Measurements from ENCODE around the gene RALGPS1.

The RALGPS1 gene

GRCh38 chr9:127087836-127088235 lies 173.3 kb downstream of the RALGPS1 start:
- no peak for TF ChIP-seq Cebpa-rat (IDR thresholded peaks at IDR 0.05)
- H3K4me3 ChIP-seq, result no peak overlapping the region
- H3K27ac ChIP-seq, result no peak overlapping the region
- peaks cover 0 to 13% (median 0%) of the 10 kb centered on the region in 11 experiments; a peak in 1 of 22 replicates for H3K27me3 ChIP-seq
- peaks cover 0 to 15% (median 6%) of the 10 kb centered on the region in 11 experiments; a peak in 7 of 22 replicates for H4K20me1 ChIP-seq
- no peak overlapping the region for H3K9ac ChIP-seq
- no peaks in the 10 kb centered on the region for H3K9me3 ChIP-seq (replicated peaks in 1 of 11)
- no peak overlapping the region for H3K4me2 ChIP-seq
- H3K36me3 ChIP-seq, result peaks cover 0 to 40% (median 9%) of the 10 kb centered on the region in 11 experiments; a peak in 11 of 22 replicates
- H3K4me1 ChIP-seq, result peaks cover 0 to 8% (median 4%) of the 10 kb centered on the region in 10 experiments; a peak in 4 of 20 replicates

GRCh38 chr9:127088724-127089615 lies 174.4 kb downstream of the RALGPS1 start:
- H3K9ac ChIP-seq, result no peak overlapping the region
- peaks cover 0 to 20% (median 6%) of the 10 kb centered on the region in 11 experiments; a peak in 7 of 22 replicates for H4K20me1 ChIP-seq
- H3K4me2 ChIP-seq, result no peak overlapping the region
- peaks cover 0 to 8% (median 4%) of the 10 kb centered on the region in 10 experiments; a peak in 4 of 20 replicates for H3K4me1 ChIP-seq
- no peak overlapping the region for H3K27ac ChIP-seq
- H3K4me3 ChIP-seq, result no peak overlapping the region
- peaks cover 0 to 13% (median 0%) of the 10 kb centered on the region in 11 experiments; a peak in 1 of 22 replicates for H3K27me3 ChIP-seq
- TF ChIP-seq Cebpa-rat (IDR thresholded peaks at IDR 0.05), result no peak
- peaks cover 0 to 49% (median 9%) of the 10 kb centered on the region in 11 experiments; a peak in 12 of 22 replicates for H3K36me3 ChIP-seq
- H3K9me3 ChIP-seq (replicated peaks in 1 of 11), result no peaks in the 10 kb centered on the region

- peaks cover 0 to 13% (median 0%) of the 10 kb centered on the region in 11 experiments; a peak in 1 of 22 replicates for H3K27me3 ChIP-seq
- no peak overlapping the region for H3K4me3 ChIP-seq
- TF ChIP-seq Cebpa-rat (IDR thresholded peaks at IDR 0.05), result no peak
- H3K27ac ChIP-seq, result no peak overlapping the region
- no peak overlapping the region for H3K4me2 ChIP-seq
- peaks cover 0 to 8% (median 4%) of the 10 kb centered on the region in 10 experiments; a peak in 4 of 20 replicates for H3K4me1 ChIP-seq
- no peak overlapping the region for H3K9ac ChIP-seq
- H3K9me3 ChIP-seq (replicated peaks in 1 of 11), result no peaks in the 10 kb centered on the region
- peaks cover 0 to 20% (median 6%) of the 10 kb centered on the region in 11 experiments; a peak in 6 of 22 replicates for H4K20me1 ChIP-seq
- peaks cover 0 to 49% (median 9%) of the 10 kb centered on the region in 11 experiments; a peak in 12 of 22 replicates for H3K36me3 ChIP-seq
Observed at GRCh38 chr9:127089631-127090081, 175.1 kb downstream of the RALGPS1 start.

- no peak for TF ChIP-seq Cebpa-rat (IDR thresholded peaks at IDR 0.05)
- Histone ChIP-seq H3K4me3 (no peak overlapping the region), H3K9me3 (replicated peaks in 1 of 11) (no peaks in the 10 kb centered on the region), H3K4me1 (peaks cover 0 to 8% (median 4%) of the 10 kb centered on the region in 10 experiments; a peak in 6 of 20 replicates), H4K20me1 (peaks cover 0 to 20% (median 6%) of the 10 kb centered on the region in 11 experiments; a peak in 5 of 22 replicates), H3K4me2 (no peak overlapping the region), H3K36me3 (peaks cover 0 to 49% (median 9%) of the 10 kb centered on the region in 11 experiments; a peak in 12 of 22 replicates), H3K27ac (no peak overlapping the region), H3K9ac (no peak overlapping the region), H3K27me3 (peaks cover 0 to 13% (median 0%) of the 10 kb centered on the region in 11 experiments; a peak in 1 of 22 replicates)
Observed at GRCh38 chr9:127090341-127090985, 175.9 kb downstream of the RALGPS1 start.

GRCh38 chr9:127091526-127091925 lies 176.9 kb downstream of the RALGPS1 start:
- no peak for TF ChIP-seq Cebpa-rat (IDR thresholded peaks at IDR 0.05)
- Histone ChIP-seq H3K4me3 (no peak overlapping the region), H3K27ac (no peak overlapping the region), H3K9me3 (replicated peaks in 1 of 11) (no peaks in the 10 kb centered on the region), H3K9ac (no peak overlapping the region), H3K27me3 (peaks cover 0 to 9% (median 0%) of the 10 kb centered on the region in 11 experiments; a peak in 1 of 22 replicates), H3K4me1 (peaks cover 0 to 18% (median 13%) of the 10 kb centered on the region in 10 experiments; a peak in 16 of 20 replicates), H3K4me2 (no peak overlapping the region), H4K20me1 (peaks cover 0 to 22% (median 6%) of the 10 kb centered on the region in 11 experiments; a peak in 7 of 22 replicates), H3K36me3 (peaks cover 0 to 49% (median 9%) of the 10 kb centered on the region in 11 experiments; a peak in 12 of 22 replicates)

GRCh38 chr9:127092041-127092608 lies 177.5 kb downstream of the RALGPS1 start:
- Histone ChIP-seq H3K4me1 (peaks cover 0 to 19% (median 13%) of the 10 kb centered on the region in 10 experiments; a peak in 16 of 20 replicates), H3K27ac (no peak overlapping the region)

GRCh38 chr9:127093319-127094020 lies 178.9 kb downstream of the RALGPS1 start:
- peaks cover 0 to 22% (median 6%) of the 10 kb centered on the region in 11 experiments; a peak in 7 of 22 replicates for H4K20me1 ChIP-seq
- no peak overlapping the region for H3K9ac ChIP-seq
- H3K4me2 ChIP-seq, result no peak overlapping the region
- peaks cover 0 to 19% (median 13%) of the 10 kb centered on the region in 10 experiments; a peak in 16 of 20 replicates for H3K4me1 ChIP-seq
- H3K36me3 ChIP-seq, result peaks cover 0 to 37% (median 6%) of the 10 kb centered on the region in 11 experiments; a peak in 8 of 22 replicates
- TF ChIP-seq Cebpa-rat (IDR thresholded peaks at IDR 0.05), result no peak
- no peak overlapping the region for H3K4me3 ChIP-seq
- H3K27me3 ChIP-seq, result 0 out of 22 replicates have a peak, but pooled peaks cover 0 to 9% (median 0%) of the 10 kb centered on the region in 11 experiments
- no peaks in the 10 kb centered on the region for H3K9me3 ChIP-seq (replicated peaks in 1 of 11)
- H3K27ac ChIP-seq, result no peak overlapping the region

More at GRCh38 chr9:127092041-127092608, 177.5 kb downstream of the RALGPS1 start:
- H3K27me3 ChIP-seq, result 0 out of 22 replicates have a peak, but pooled peaks cover 0 to 9% (median 0%) of the 10 kb centered on the region in 11 experiments
- H3K4me3 ChIP-seq, result no peak overlapping the region
- peaks cover 0 to 45% (median 9%) of the 10 kb centered on the region in 11 experiments; a peak in 12 of 22 replicates for H3K36me3 ChIP-seq
- no peak overlapping the region for H3K9ac ChIP-seq
- no peak for TF ChIP-seq Cebpa-rat (IDR thresholded peaks at IDR 0.05)
- peaks cover 0 to 22% (median 6%) of the 10 kb centered on the region in 11 experiments; a peak in 7 of 22 replicates for H4K20me1 ChIP-seq
- peak overlapping the region in 5 of 11 experiments; percentile 1 to 19 (median 9); a peak in 5 of 22 replicates for H3K4me2 ChIP-seq
- H3K9me3 ChIP-seq (replicated peaks in 1 of 11), result no peaks in the 10 kb centered on the region
